GM23338 (cell line): Measurements from ENCODE around the gene UBASH3B. TPM values are rescaled to one million over a fixed set of nuclear protein-coding genes. Genes with fewer than 3 reads are reported as not detected.

Experiments used
- ATAC-seq: fragments of 200-7000 bp; cut with Tn5 transposase; 3 replicates; pipeline ENCODE4 v1.9.1; 2020
- DNase-seq: peaks from one replicate; pipeline ENCODE4 v3.0.0-alpha.2; 2015; ENCODE audit warnings: low spot score
- H2AFZ ChIP-seq: fragments of 200-600 bp; sonication (generic); 2 replicates; pipeline ENCODE4 v1.8.0; 2016; ENCODE audit warnings: antibody characterized with exemption, mild to moderate bottlenecking, moderate library complexity
- H3F3A ChIP-seq: fragments of 200-600 bp; sonication (generic); replicated peaks from 2 replicates; pipeline ENCODE4 v1.8.0; 2017; ENCODE audit warnings: antibody characterized with exemption, mixed run types, low read depth
- H3K27ac ChIP-seq: fragments of 200-600 bp; sonication (generic); 2 replicates; pipeline ENCODE4 v1.6.1; 2016; ENCODE audit warnings: low read depth
- H3K27me3 ChIP-seq: fragments of 200-600 bp; sonication (generic); 2 replicates; pipeline ENCODE4 v1.8.0; 2016; ENCODE audit warnings: mild to moderate bottlenecking, mixed run types, moderate library complexity; ENCODE audit not compliant: insufficient read depth
- H3K36me3 ChIP-seq: fragments of 200-600 bp; sonication (generic); 2 replicates; pipeline ENCODE4 v1.8.0; 2016; ENCODE audit warnings: mild to moderate bottlenecking; ENCODE audit not compliant: insufficient read depth
- H3K4me1 ChIP-seq: fragments of 200-600 bp; sonication (generic); 2 replicates; pipeline ENCODE4 v1.8.0; 2016; ENCODE audit warnings: mild to moderate bottlenecking, moderate library complexity; ENCODE audit not compliant: insufficient read depth
- H3K4me2 ChIP-seq: fragments of 200-600 bp; sonication (generic); 2 replicates; pipeline ENCODE4 v1.7.1; 2017; ENCODE audit warnings: mixed run types
- H3K4me3 ChIP-seq: fragments of 200-600 bp; sonication (generic); 2 replicates; pipeline ENCODE4 v1.6.1; 2016; ENCODE audit warnings: mixed run types
- H3K79me2 ChIP-seq: fragments of 200-600 bp; sonication (generic); replicated peaks from 2 replicates; pipeline ENCODE4 v1.8.0; 2017; ENCODE audit warnings: mild to moderate bottlenecking; ENCODE audit not compliant: insufficient read depth
- H3K9me2 ChIP-seq: fragments of 200-600 bp; sonication (generic); 2 replicates; pipeline ENCODE4 v1.8.0; 2017; ENCODE audit not compliant: insufficient read depth
- H4K20me1 ChIP-seq: fragments of 200-600 bp; sonication (generic); replicated peaks from 2 replicates; pipeline ENCODE4 v1.8.0; 2017; ENCODE audit warnings: mild to moderate bottlenecking; ENCODE audit not compliant: insufficient read depth
- H3K27ac Mint-ChIP-seq: 2 replicates; pipeline ENCODE4 v1.8.0; 2020; ENCODE audit warnings: inconsistent platforms, mild to moderate bottlenecking, moderate library complexity, mixed read lengths
- H3K27me3 Mint-ChIP-seq: 3 replicates; pipeline ENCODE4 v1.8.0; 2022; ENCODE audit warnings: low read depth, mild to moderate bottlenecking, moderate library complexity, mixed read lengths, inconsistent platforms; ENCODE audit not compliant: insufficient read depth, poor library complexity
- H3K36me3 Mint-ChIP-seq: 3 replicates; pipeline ENCODE4 v1.8.0; 2021; ENCODE audit warnings: low read depth, mild to moderate bottlenecking, inconsistent platforms, moderate library complexity, mixed read lengths
- H3K4me1 Mint-ChIP-seq: 3 replicates; pipeline ENCODE4 v1.8.0; 2020; ENCODE audit warnings: mild to moderate bottlenecking, inconsistent platforms, mixed read lengths
- H3K4me3 Mint-ChIP-seq: 3 replicates; pipeline ENCODE4 v1.8.0; 2021; ENCODE audit warnings: moderate library complexity, mild to moderate bottlenecking, inconsistent platforms, mixed read lengths
- H3K9me3 Mint-ChIP-seq: 3 replicates; pipeline ENCODE4 v1.8.0; 2020; ENCODE audit warnings: moderate library complexity, mild to moderate bottlenecking, inconsistent platforms, mixed read lengths
- CREB1 ChIP-seq: fragments of 250-450 bp; sonication (Bioruptor Pico); IDR thresholded peaks from 2 replicates; pipeline ENCODE4 v1.5.0; 2020; ENCODE audit warnings: low read depth, mild to moderate bottlenecking, moderate library complexity
- EZH2 ChIP-seq: fragments of 200-600 bp; sonication (generic); IDR thresholded peaks from one replicate; pipeline ENCODE4 v1.8.0; 2017; ENCODE audit warnings: antibody characterized with exemption, mild to moderate bottlenecking, low read depth; ENCODE audit not compliant: unreplicated experiment
- EZH2phosphoT487 ChIP-seq: fragments of 200-600 bp; sonication (generic); IDR thresholded peaks from one replicate; pipeline ENCODE4 v1.8.1; 2018; ENCODE audit warnings: antibody characterized with exemption; ENCODE audit not compliant: unreplicated experiment
- NANOG ChIP-seq: IDR thresholded peaks from 2 replicates; pipeline ENCODE4 v1.6.1; 2016; ENCODE audit warnings: antibody characterized with exemption, borderline replicate concordance
- REST ChIP-seq: IDR thresholded peaks from one replicate; pipeline ENCODE4 v1.6.1; 2018; ENCODE audit warnings: antibody characterized with exemption; ENCODE audit not compliant: unreplicated experiment
- polyA plus RNA-seq: library from polyadenylated mRNA; unstranded; fragments of >200 nt; fragmentation: Nextera tagmentation; extraction: Ambion mirVana; gene quantifications from 2 replicates; pipeline ENCODE4 v1.2.1, GENCODE V29; 2016
- total RNA-seq: library from RNA; depleted of rRNA; stranded (reverse); fragments of >200 nt; shearing (Covaris generic); gene quantifications from 2 replicates; pipeline ENCODE4 v1.2.3, GENCODE V29; 2014
- TF ChIP-seq, protein P1 (sequence below), 2 experiments: fragments of 200-600 bp in 1 of 2; sonication (generic) in 1 of 2; conservative IDR thresholded peaks; 2 replicates each; pipeline versions ENCODE4 v1.5.1 to v1.6.1; 2016 to 2017; ENCODE audit warnings: antibody characterized with exemption in 2 of 2, low read depth in 2 of 2, mild to moderate bottlenecking in 2 of 2, moderate library complexity in 1 of 2
- TF ChIP-seq, protein P2 (sequence below): IDR thresholded peaks from 2 replicates; pipeline ENCODE4 v1.6.1; 2016; ENCODE audit warnings: antibody characterized with exemption

The UBASH3B gene
- total and polyA plus RNA-seq, 2 experiments from 2014 or later, result 2.1 to 12.0 TPM

DNA sequence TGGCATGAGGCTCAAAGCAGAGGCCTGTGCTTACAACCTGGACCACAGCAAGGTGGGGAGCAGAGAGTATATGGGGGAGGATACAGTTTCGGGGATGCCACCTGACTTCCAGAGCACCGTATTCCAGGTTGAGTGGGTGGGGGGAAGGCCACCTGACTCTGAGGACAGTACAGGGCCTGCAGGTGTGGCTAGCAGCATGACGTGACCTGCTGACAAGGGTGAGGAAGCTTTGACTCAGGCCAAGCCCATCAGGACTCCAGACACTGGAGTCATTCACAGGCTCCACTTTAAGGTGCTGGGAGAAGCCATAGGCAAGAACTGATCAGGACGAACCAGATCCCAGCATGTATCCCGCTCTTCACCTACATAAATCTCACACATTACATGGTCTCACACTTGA lies 148.2 kb downstream of the UBASH3B start (continued):
- TF ChIP-seq REST, result no peak
- TF ChIP-seq, protein P1, sequence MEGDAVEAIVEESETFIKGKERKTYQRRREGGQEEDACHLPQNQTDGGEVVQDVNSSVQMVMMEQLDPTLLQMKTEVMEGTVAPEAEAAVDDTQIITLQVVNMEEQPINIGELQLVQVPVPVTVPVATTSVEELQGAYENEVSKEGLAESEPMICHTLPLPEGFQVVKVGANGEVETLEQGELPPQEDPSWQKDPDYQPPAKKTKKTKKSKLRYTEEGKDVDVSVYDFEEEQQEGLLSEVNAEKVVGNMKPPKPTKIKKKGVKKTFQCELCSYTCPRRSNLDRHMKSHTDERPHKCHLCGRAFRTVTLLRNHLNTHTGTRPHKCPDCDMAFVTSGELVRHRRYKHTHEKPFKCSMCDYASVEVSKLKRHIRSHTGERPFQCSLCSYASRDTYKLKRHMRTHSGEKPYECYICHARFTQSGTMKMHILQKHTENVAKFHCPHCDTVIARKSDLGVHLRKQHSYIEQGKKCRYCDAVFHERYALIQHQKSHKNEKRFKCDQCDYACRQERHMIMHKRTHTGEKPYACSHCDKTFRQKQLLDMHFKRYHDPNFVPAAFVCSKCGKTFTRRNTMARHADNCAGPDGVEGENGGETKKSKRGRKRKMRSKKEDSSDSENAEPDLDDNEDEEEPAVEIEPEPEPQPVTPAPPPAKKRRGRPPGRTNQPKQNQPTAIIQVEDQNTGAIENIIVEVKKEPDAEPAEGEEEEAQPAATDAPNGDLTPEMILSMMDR (conservative IDR thresholded peaks at IDR 0.05; ENCODE audit: low read depth in 2 of 2), result no peak
- no peak for TF ChIP-seq EZH2phosphoT487
- TF ChIP-seq, protein P2, sequence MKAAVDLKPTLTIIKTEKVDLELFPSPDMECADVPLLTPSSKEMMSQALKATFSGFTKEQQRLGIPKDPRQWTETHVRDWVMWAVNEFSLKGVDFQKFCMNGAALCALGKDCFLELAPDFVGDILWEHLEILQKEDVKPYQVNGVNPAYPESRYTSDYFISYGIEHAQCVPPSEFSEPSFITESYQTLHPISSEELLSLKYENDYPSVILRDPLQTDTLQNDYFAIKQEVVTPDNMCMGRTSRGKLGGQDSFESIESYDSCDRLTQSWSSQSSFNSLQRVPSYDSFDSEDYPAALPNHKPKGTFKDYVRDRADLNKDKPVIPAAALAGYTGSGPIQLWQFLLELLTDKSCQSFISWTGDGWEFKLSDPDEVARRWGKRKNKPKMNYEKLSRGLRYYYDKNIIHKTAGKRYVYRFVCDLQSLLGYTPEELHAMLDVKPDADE, result no peak
- no peak for TF ChIP-seq NANOG
- no peak for TF ChIP-seq EZH2

DNA sequence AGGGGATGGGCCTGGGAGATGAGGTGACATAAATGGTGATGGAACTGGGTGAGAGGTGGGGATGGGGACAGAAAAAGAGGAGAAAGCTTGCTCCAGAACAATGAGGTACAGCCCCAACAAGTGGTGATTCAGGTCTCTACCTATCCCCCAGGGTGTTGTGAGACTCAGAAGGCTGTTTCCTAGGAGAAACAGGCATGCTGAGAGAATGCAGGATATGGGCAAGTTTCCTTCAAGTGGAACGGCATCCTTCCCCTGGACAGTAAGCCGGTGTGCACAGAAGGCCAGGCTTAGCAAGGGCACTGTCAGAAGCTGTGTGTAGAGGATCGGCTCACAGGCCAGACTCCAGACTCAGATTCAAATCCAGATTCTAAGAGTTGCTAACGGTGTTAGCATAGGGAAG lies 148.6 kb downstream of the UBASH3B start:
- Mint-ChIP-seq H3K27me3 (peaks cover 4% of the 10 kb centered on the region), H3K4me3 (no peak overlapping the region), H3K4me1 (peaks cover 28% of the 10 kb centered on the region), H3K27ac (no peak overlapping the region), H3K36me3 (no peaks in the 10 kb centered on the region), H3K9me3 (no peaks in the 10 kb centered on the region)
- no peak for ATAC-seq
- Histone ChIP-seq H3K4me3 (no peak overlapping the region), H4K20me1 (no peaks in the 10 kb centered on the region), H3K36me3 (no peaks in the 10 kb centered on the region), H3K79me2 (no peaks in the 10 kb centered on the region), H3K9me2 (no peaks in the 10 kb centered on the region), H2AFZ (no peak overlapping the region), H3K27me3 (no peaks in the 10 kb centered on the region), H3K4me2 (no peak overlapping the region), H3F3A (no peaks in the 10 kb centered on the region), H3K4me1 (no peaks in the 10 kb centered on the region), H3K27ac (no peak overlapping the region)
- TF ChIP-seq EZH2, result no peak
- no peak for TF ChIP-seq CREB1 (CRISPR knock-in tag)
- no peak for TF ChIP-seq REST
- TF ChIP-seq NANOG, result no peak
- no peak for DNase-seq
